GM23248 (cell line): ENCODE measurements around the gene SLCO1B1.

Experiments used
- EZH2 ChIP-seq: fragments of 200-600 bp; sonication (generic); IDR thresholded peaks from 2 replicates; pipeline ENCODE4 v1.6.1; 2018; ENCODE audit warnings: antibody characterized with exemption, mild to moderate bottlenecking; ENCODE audit not compliant: insufficient read depth, poor library complexity, severe bottlenecking
- EZH2phosphoT487 ChIP-seq: fragments of 200-600 bp; sonication (generic); IDR thresholded peaks from 2 replicates; pipeline ENCODE4 v1.6.1; 2018; ENCODE audit warnings: antibody characterized with exemption, moderate library complexity, mild to moderate bottlenecking, low read depth; ENCODE audit not compliant: insufficient read depth

- TF ChIP-seq EZH2, result no peak
- no peak for TF ChIP-seq EZH2phosphoT487
These were observed 88.2 kb downstream of the SLCO1B1 start for GRCh38 chr12:21219206-21219605.
